Fibroblast of pulmonary artery (primary cell): ENCODE results near the gene CPNE4.

Experiments
- DNase-seq: peaks from one replicate; pipeline ENCODE4 v3.0.0-alpha.2; 2010; ENCODE audit warnings: low read depth
- H3K4me3 ChIP-seq: replicated peaks from 2 replicates; pipeline ENCODE4 v1.5.1; 2011; ENCODE audit warnings: low read depth, mild to moderate bottlenecking, control low read depth, low read length, moderate library complexity
- TF ChIP-seq, protein P1 (sequence below): IDR thresholded peaks from 2 replicates; pipeline ENCODE4 v1.5.1; 2011; ENCODE audit warnings: mild to moderate bottlenecking, control low read depth, low read length, inconsistent platforms; ENCODE audit errors: missing control alignments

CPNE4 gene

DNA sequence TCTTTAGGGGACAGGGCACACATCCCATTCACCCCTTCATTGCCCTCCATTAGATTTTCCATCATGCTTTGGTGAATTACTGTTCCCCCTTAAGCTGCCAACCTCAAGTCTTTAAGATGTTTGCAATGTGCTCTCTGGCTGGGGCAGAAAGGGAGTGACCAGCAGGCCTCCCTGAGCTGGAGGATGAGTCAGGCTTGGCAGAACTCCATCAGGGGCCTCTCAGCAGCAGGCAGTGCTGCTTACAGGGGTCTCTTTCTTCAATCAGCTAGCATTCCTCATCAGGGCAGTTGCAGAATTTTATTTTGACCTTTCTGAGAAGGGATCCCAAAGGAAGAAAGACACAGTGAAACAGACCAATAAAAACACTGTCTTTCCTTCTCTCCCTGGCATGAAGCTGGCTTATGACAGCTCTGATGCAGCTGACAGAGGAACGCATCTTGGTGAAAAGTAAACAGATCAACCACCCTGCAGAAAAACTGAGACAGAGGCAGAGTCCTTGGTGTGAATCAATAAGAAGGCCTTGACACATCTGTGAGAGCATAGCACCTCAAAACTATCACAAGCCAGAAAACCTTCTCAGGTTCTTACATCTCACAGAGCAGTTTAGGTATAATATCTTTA is 443.3 kb downstream of the CPNE4 start:
- H3K4me3 ChIP-seq = no peak overlapping the region
- TF ChIP-seq, protein P1, sequence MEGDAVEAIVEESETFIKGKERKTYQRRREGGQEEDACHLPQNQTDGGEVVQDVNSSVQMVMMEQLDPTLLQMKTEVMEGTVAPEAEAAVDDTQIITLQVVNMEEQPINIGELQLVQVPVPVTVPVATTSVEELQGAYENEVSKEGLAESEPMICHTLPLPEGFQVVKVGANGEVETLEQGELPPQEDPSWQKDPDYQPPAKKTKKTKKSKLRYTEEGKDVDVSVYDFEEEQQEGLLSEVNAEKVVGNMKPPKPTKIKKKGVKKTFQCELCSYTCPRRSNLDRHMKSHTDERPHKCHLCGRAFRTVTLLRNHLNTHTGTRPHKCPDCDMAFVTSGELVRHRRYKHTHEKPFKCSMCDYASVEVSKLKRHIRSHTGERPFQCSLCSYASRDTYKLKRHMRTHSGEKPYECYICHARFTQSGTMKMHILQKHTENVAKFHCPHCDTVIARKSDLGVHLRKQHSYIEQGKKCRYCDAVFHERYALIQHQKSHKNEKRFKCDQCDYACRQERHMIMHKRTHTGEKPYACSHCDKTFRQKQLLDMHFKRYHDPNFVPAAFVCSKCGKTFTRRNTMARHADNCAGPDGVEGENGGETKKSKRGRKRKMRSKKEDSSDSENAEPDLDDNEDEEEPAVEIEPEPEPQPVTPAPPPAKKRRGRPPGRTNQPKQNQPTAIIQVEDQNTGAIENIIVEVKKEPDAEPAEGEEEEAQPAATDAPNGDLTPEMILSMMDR = no peak
- peak; percentile 53 for DNase-seq

DNA sequence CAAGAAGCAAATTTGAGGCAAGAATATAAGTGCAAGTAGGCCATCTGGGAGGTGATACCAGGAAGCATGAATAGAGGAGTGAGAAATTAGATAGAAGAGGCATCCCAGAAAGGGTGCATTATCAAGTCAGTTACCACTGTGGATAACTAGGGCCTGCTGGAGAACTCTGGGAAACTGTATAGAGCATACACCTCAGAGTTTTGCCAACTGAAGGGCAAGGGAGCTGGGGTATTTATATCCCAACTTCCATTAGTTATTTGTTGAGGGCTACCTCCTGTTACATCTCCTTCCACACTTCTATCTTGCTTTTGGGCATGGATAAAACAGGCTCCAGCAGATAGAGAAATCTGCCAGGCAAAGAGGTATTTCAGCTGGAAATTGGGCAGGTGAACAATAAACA is 448.5 kb downstream of the CPNE4 start:
- TF ChIP-seq, protein P1 = no peak
- no peak overlapping the region for H3K4me3 ChIP-seq
- no peak for DNase-seq

DNA sequence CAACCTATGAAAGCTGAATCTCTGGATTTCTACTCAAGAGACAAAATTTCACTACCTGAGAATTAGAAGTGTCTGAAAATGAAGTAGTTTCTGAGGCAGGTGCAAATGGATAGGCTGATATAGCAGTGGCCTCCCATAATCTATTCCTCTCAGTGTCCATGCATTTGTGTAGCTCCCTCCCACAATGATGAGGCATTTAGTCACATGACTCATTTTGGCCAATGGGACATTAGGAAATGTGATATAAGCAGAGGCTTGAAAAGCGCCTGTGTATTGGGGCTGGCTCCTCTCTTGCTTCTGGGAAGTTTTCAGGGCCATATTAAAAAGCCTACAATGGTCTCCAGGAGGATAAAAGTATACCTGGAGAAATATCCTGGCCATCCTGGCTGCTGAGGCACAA is 452.4 kb downstream of the CPNE4 start:
- TF ChIP-seq, protein P1 = no peak

DNA sequence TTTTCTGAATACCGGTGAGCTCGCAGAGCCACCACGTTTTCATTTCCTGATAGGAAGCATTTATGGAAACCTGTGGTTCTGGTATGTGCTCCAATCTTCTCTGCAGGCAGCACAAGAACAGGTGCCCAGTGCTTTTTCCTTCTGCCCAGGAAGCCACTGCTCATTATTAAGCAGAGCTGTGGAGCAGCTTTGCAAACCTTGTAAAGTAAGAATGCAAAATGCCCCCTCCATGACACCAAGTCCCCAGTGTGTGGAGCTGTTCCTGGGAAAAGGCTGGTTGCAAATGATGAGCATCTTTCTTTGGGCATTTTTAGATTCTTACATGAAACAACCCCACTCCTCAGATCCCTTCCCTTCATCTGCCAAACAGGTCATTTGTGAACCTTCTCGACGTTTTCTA is 466.4 kb downstream of the CPNE4 start:
- H3K4me3 ChIP-seq = no peak overlapping the region
- TF ChIP-seq, protein P1 = no peak
- DNase-seq = no peak

More for the DNA sequence above, 452.4 kb downstream of the CPNE4 start:
- no peak for DNase-seq
- H3K4me3 ChIP-seq = no peak overlapping the region

DNA sequence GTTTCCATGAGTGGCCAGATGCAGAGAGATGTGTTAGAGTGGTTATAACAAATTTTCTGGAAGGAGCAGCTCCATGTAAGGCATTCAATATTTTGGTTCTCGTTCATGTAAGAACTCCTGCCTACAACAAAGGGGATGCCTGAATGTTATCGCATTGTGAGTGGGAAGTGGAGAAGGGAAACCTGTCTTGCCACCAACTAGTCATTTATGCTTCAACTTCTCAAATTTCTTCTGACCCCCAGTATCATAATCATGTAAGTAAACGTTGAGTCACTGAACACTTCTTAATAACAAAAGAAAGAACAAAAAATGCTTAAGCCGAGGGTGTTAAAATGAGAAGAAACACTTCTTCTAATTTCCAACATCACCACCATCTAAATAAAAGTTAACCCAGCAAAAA is 470.0 kb downstream of the CPNE4 start:
- H3K4me3 ChIP-seq = no peak overlapping the region
- TF ChIP-seq, protein P1 = no peak
- no peak for DNase-seq

DNA sequence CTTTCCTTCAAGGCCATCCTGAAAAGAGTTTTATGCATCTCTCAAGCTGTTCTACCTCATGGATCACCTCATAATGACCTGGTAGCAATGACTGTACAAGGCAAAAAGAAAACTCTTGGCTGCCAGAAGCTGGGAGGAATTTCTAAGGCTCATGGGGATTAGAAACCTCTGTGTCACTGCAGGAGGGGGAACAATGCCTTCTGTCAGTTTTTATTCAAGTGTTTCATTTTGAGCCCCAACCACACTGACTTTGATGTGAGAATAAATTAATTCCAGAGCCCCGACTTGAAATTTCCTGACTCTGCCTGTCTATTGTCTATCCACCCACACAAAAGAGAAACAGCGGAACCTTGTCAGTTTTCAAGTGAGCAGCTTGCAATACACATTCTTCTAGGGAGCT is 473.3 kb downstream of the CPNE4 start:
- TF ChIP-seq, protein P1 = no peak
- H3K4me3 ChIP-seq = no peak overlapping the region

DNA sequence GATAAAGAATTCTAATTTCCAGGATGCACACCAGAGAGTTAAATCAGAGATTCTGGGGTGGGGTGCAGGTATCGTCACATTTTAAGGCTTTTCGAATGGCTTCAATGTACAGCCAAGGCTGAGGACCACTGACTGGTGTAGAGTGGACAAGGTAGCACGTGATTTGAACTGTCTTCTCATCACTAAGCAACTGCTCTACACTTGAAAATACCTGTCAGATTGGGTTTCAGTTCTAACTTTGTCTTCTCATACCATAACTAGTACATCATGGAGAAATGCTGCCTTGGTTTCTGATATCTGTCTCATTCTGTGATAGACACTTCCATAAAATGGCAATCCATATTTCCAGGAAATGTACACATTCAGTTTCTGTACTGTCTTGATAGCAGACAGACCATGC is 474.0 kb downstream of the CPNE4 start:
- no peak for DNase-seq
- H3K4me3 ChIP-seq = no peak overlapping the region
- TF ChIP-seq, protein P1 = no peak

More for the DNA sequence above, 473.3 kb downstream of the CPNE4 start:
- DNase-seq = peak; percentile 45
